Trophoblast cell (in vitro differentiated cells and primary cell): Measurements from ENCODE around the gene B4GALNT1.

Source experiments
- DNase-seq, 2 donors: peaks; one replicate each; pipeline ENCODE4 v3.0.0-alpha.2; 2016
- H2AFZ ChIP-seq: 2 replicates; pipeline ENCODE4 v1.6.1; 2013; ENCODE audit warnings: low read length, moderate library complexity, mild to moderate bottlenecking; ENCODE audit not compliant: insufficient read depth, poor library complexity
- H2AK5ac ChIP-seq: 2 replicates; pipeline ENCODE4 v1.6.1; 2013; ENCODE audit warnings: mild to moderate bottlenecking, low read length
- H2BK120ac ChIP-seq: 2 replicates; pipeline ENCODE4 v1.6.1; 2013; ENCODE audit warnings: low read length, mild to moderate bottlenecking, moderate library complexity; ENCODE audit not compliant: insufficient read depth, poor library complexity
- H2BK12ac ChIP-seq: 2 replicates; pipeline ENCODE4 v1.6.1; 2013; ENCODE audit warnings: mild to moderate bottlenecking, low read length, moderate library complexity
- H2BK5ac ChIP-seq: 2 replicates; pipeline ENCODE4 v1.6.1; 2013; ENCODE audit warnings: low read length, low read depth, moderate library complexity, mild to moderate bottlenecking; ENCODE audit not compliant: poor library complexity
- H3K14ac ChIP-seq: 2 replicates; pipeline ENCODE4 v1.6.1; 2013; ENCODE audit warnings: mild to moderate bottlenecking, low read length
- H3K18ac ChIP-seq: 2 replicates; pipeline ENCODE4 v1.6.1; 2013; ENCODE audit warnings: mild to moderate bottlenecking, low read length
- H3K23ac ChIP-seq: 2 replicates; pipeline ENCODE4 v1.6.1; 2013; ENCODE audit warnings: low read length
- H3K27ac ChIP-seq: 2 replicates; pipeline ENCODE4 v1.5.1; 2013; ENCODE audit warnings: low read depth, mild to moderate bottlenecking, inconsistent platforms, low read length, moderate library complexity
- H3K27me3 ChIP-seq: 2 replicates; pipeline ENCODE4 v1.6.1; 2013; ENCODE audit warnings: inconsistent platforms, mild to moderate bottlenecking, low read length, moderate library complexity; ENCODE audit not compliant: insufficient read depth
- H3K36me3 ChIP-seq, 2 experiments: 1 replicate in 1 of 2; 2 replicates in 1 of 2; pipeline ENCODE4 v1.6.1; 2013; ENCODE audit warnings: low read length in 2 of 2, mild to moderate bottlenecking in 2 of 2, moderate library complexity in 1 of 2; ENCODE audit not compliant: insufficient read depth in 2 of 2, control insufficient read depth in 1 of 2
- H3K4ac ChIP-seq: 2 replicates; pipeline ENCODE4 v1.6.1; 2013; ENCODE audit warnings: low read depth, mild to moderate bottlenecking, low read length, moderate library complexity
- H3K4me1 ChIP-seq, 2 experiments: 1 replicate in 1 of 2; 2 replicates in 1 of 2; pipeline ENCODE4 v1.6.1; 2013; ENCODE audit warnings: low read length in 2 of 2, mild to moderate bottlenecking in 2 of 2, moderate library complexity in 1 of 2; ENCODE audit not compliant: insufficient read depth in 2 of 2, control insufficient read depth in 1 of 2
- H3K4me2 ChIP-seq: 2 replicates; pipeline ENCODE4 v1.6.1; 2013; ENCODE audit warnings: inconsistent platforms, mild to moderate bottlenecking, low read length, moderate library complexity
- H3K4me3 ChIP-seq: 2 replicates; pipeline ENCODE4 v1.5.1; 2013; ENCODE audit warnings: mild to moderate bottlenecking, low read depth, low read length, inconsistent platforms
- H3K79me1 ChIP-seq: one replicate; pipeline ENCODE4 v1.6.1; 2013; ENCODE audit warnings: low read length
- H3K79me2 ChIP-seq: 2 replicates; pipeline ENCODE4 v1.6.1; 2013; ENCODE audit warnings: low read length, mild to moderate bottlenecking; ENCODE audit not compliant: control insufficient read depth, insufficient read depth, poor library complexity
- H3K9ac ChIP-seq: 2 replicates; pipeline ENCODE4 v1.6.1; 2013; ENCODE audit warnings: mild to moderate bottlenecking, low read length
- H3K9me3 ChIP-seq: 2 replicates; pipeline ENCODE4 v1.6.1; 2013; ENCODE audit warnings: low read depth, mild to moderate bottlenecking, control low read depth, inconsistent platforms, low read length; ENCODE audit not compliant: insufficient read depth
- H4K12ac ChIP-seq: 2 replicates; pipeline ENCODE4 v1.6.1; 2013; ENCODE audit warnings: low read depth, mild to moderate bottlenecking, low read length, moderate library complexity
- H4K8ac ChIP-seq: 2 replicates; pipeline ENCODE4 v1.6.1; 2013; ENCODE audit warnings: low read depth, mild to moderate bottlenecking, low read length, moderate library complexity
- H4K91ac ChIP-seq: one replicate; pipeline ENCODE4 v1.6.1; 2013; ENCODE audit warnings: low read depth, mild to moderate bottlenecking, low read length, moderate library complexity
- WGBS: extraction: QIAGEN DNeasy Blood & Tissue Kit; methylation state at CpG from one replicate; pipeline ENCODE4 v1.1.7; 2013; ENCODE audit warnings: missing lambda C conversion rate; ENCODE audit not compliant: insufficient read length, insufficient coverage; ENCODE audit errors: extremely low coverage; 5-methylcytosine and 5-hydroxymethylcytosine counted together

The B4GALNT1 gene

DNA sequence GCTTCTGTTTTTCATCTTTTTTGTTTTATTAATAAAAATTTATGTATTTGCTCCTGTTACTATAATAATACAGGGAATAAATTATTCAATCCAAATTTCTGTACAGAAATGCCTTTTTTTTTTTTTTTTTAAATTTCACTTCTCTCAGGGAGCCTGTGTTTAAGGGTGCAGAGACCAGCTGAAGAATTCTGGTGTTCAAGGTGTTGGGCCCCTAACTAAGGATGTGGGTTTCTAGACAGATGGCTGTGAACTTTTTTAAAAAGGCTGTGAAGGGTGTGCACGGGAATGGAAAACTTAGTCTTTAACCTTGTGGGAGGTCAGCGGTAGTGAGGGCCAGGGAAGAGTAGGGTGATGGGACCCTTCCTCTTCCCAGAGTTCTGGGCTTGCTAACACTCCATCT is 29.7 kb downstream of the B4GALNT1 start:
- H2AK5ac ChIP-seq, result no peak overlapping the region
- H3K36me3 ChIP-seq, result peaks cover 21 to 40% of the 10 kb centered on the region in 2 experiments
- no peaks in the 10 kb centered on the region for H3K27me3 ChIP-seq
- no peak overlapping the region for H3K23ac ChIP-seq
- H3K79me2 ChIP-seq, result peaks cover 3% of the 10 kb centered on the region
- H2AFZ ChIP-seq, result no peak overlapping the region
- no peak overlapping the region for H4K12ac ChIP-seq
- no peak overlapping the region for H3K4me3 ChIP-seq
- H3K14ac ChIP-seq, result no peak overlapping the region
- H4K8ac ChIP-seq, result no peak overlapping the region
- H3K18ac ChIP-seq, result no peak overlapping the region
- H3K4me2 ChIP-seq, result no peak overlapping the region
- H3K9me3 ChIP-seq, result peaks cover 3% of the 10 kb centered on the region
- peaks cover 11 to 18% of the 10 kb centered on the region in 2 experiments for H3K4me1 ChIP-seq
- H3K4ac ChIP-seq, result no peak overlapping the region
- H2BK5ac ChIP-seq, result no peak overlapping the region
- no CpG with 5 or more reads among the region's 2 CpGs for WGBS
- no peak for DNase-seq
- no peak overlapping the region for H3K9ac ChIP-seq
- no peak overlapping the region for H2BK12ac ChIP-seq
- H3K79me1 ChIP-seq, result peaks cover 7% of the 10 kb centered on the region
- no peak overlapping the region for H2BK120ac ChIP-seq
- H4K91ac ChIP-seq, result no peak overlapping the region
- H3K27ac ChIP-seq, result no peak overlapping the region

- Histone ChIP-seq H3K79me1 (peaks cover 7% of the 10 kb centered on the region), H3K4me3 (no peak overlapping the region), H3K23ac (no peak overlapping the region), H3K79me2 (peaks cover 3% of the 10 kb centered on the region), H3K4me2 (no peak overlapping the region), H3K4ac (no peak overlapping the region), H2BK120ac (no peak overlapping the region), H3K14ac (no peak overlapping the region), H3K4me1 (peaks cover 11 to 18% of the 10 kb centered on the region in 2 experiments), H4K12ac (no peak overlapping the region), H3K9me3 (peaks cover 3% of the 10 kb centered on the region), H3K9ac (no peak overlapping the region), H2AK5ac (no peak overlapping the region), H2BK12ac (no peak overlapping the region), H3K36me3 (peaks cover 20 to 43% of the 10 kb centered on the region in 2 experiments), H2AFZ (no peak overlapping the region), H3K27ac (no peak overlapping the region), H4K91ac (no peak overlapping the region), H2BK5ac (no peak overlapping the region), H4K8ac (no peak overlapping the region), H3K27me3 (no peaks in the 10 kb centered on the region), H3K18ac (no peak overlapping the region)
- no peak for DNase-seq
Measured at GRCh38 chr12:57602544-57602943, 30.5 kb downstream of the B4GALNT1 start.

DNA sequence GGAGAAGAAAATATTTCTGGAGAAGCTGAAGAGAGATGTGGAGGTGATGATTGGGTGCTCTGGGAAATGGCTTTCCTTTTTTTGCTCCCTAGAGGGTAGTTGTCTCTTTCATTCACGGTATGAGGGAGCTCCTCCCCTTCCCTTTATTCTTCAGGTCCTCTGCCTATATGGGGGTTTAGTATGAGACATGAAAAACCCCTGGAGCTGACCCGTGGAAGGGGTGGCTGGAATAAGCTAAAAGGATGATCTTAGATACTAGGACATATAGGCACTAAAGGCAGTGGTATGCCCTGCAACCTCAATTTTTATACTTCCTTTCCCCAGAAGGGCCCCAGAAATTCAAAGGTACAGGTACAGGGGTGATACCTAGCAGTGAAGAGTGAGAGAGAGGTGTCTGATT is 32.6 kb downstream of the B4GALNT1 start:
- no peak overlapping the region for H3K4me3 ChIP-seq
- H2AFZ ChIP-seq, result no peak overlapping the region
- H2AK5ac ChIP-seq, result no peak overlapping the region
- peaks cover 21 to 52% of the 10 kb centered on the region in 2 experiments for H3K36me3 ChIP-seq
- peaks cover 7% of the 10 kb centered on the region for H3K79me1 ChIP-seq
- H3K4ac ChIP-seq, result no peak overlapping the region
- DNase-seq, result no peak
- no peak overlapping the region for H2BK12ac ChIP-seq
- no peak overlapping the region for H3K23ac ChIP-seq
- no peak overlapping the region for H3K9ac ChIP-seq
- H4K12ac ChIP-seq, result no peak overlapping the region
- peaks cover 3% of the 10 kb centered on the region for H3K79me2 ChIP-seq
- peaks cover 3% of the 10 kb centered on the region for H3K9me3 ChIP-seq
- no peak overlapping the region for H3K18ac ChIP-seq
- no peak overlapping the region for H3K14ac ChIP-seq
- no peak overlapping the region for H4K8ac ChIP-seq
- H2BK5ac ChIP-seq, result no peak overlapping the region
- H3K4me1 ChIP-seq, result peaks cover 10 to 16% of the 10 kb centered on the region in 2 experiments
- no CpG with 5 or more reads among the region's 2 CpGs for WGBS
- no peak overlapping the region for H3K27ac ChIP-seq
- no peak overlapping the region for H2BK120ac ChIP-seq
- no peak overlapping the region for H4K91ac ChIP-seq
- H3K27me3 ChIP-seq, result no peaks in the 10 kb centered on the region
- no peak overlapping the region for H3K4me2 ChIP-seq

- H4K8ac ChIP-seq, result no peak overlapping the region
- no peak overlapping the region for H2BK5ac ChIP-seq
- peaks cover 5% of the 10 kb centered on the region for H3K79me1 ChIP-seq
- DNase-seq, result no peak
- no peak overlapping the region for H2AK5ac ChIP-seq
- H3K9ac ChIP-seq, result no peak overlapping the region
- no peak overlapping the region for H3K18ac ChIP-seq
- no peaks in the 10 kb centered on the region for H3K27me3 ChIP-seq
- H4K91ac ChIP-seq, result no peak overlapping the region
- H3K9me3 ChIP-seq, result no peaks in the 10 kb centered on the region
- H3K4me2 ChIP-seq, result no peak overlapping the region
- peaks cover 8 to 20% of the 10 kb centered on the region in 2 experiments for H3K36me3 ChIP-seq
- H3K4ac ChIP-seq, result no peak overlapping the region
- H3K4me1 ChIP-seq, result peaks cover 4 to 11% of the 10 kb centered on the region in 2 experiments
- H3K79me2 ChIP-seq, result peaks cover 3% of the 10 kb centered on the region
- H3K27ac ChIP-seq, result no peak overlapping the region
- no peak overlapping the region for H4K12ac ChIP-seq
- no peak overlapping the region for H2BK120ac ChIP-seq
- no peak overlapping the region for H3K4me3 ChIP-seq
- H2AFZ ChIP-seq, result no peak overlapping the region
- no peak overlapping the region for H2BK12ac ChIP-seq
- H3K14ac ChIP-seq, result no peak overlapping the region
- no peak overlapping the region for H3K23ac ChIP-seq
- no CpG with 5 or more reads among the region's 4 CpGs for WGBS
Measured at GRCh38 chr12:57593187-57593586, 39.8 kb downstream of the B4GALNT1 start.
